ENCODE results near the gene SLC25A23. TPM values are rescaled to one million over a fixed set of nuclear protein-coding genes. Genes with fewer than 3 reads are reported as not detected.

The SLC25A23 gene
- total and polyA plus RNA-seq, 2 of the 4 experiments (the other 2 are of a cell fraction), result 7.0 to 7.6 TPM

DNA sequence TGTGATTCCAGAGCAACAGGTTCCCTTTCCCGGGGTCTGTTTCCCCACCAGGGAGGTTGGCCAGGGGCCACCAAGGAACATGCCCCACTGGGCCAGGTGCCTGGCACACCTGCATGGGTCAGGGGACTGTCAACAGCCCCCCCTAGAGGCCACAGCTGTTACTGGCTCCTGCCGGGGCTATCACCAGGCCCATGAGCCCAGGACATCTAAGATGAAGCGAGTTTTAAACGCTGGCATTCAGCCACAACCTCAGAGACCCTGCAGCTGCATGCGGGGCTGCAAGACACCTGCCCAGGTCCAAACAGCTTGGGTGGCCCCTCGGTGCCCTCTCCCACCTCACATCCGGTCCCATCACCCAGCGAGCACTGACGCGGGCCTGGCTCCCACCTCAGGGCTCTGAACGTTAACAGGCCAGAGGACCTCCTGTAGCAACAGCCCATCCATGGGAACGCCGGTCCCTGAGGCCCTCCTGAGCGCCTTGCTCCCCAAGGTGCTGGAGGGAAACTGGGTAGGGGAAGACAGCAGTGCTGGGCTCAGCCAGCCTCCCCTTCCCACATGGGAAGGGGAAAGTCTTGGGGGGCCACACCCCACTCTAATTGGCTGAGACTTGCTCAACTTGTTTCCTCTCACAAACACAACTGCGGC lies 47.0 kb downstream of the SLC25A23 start:
- Histone ChIP-seq H3K36me3 (ENCODE audit: control insufficient read depth, insufficient read depth, low read length) (peaks cover 42% of the 10 kb centered on the region), H3K23ac (ENCODE audit: low read depth, low read length) (no peak overlapping the region), H2AK9ac (replicated peaks; ENCODE audit: low read depth, low read length, poor library complexity) (no peak overlapping the region), H2BK120ac (ENCODE audit: low read depth, low read length) (no peak overlapping the region), H4K5ac (ENCODE audit: low read depth, low read length) (no peak overlapping the region), H3K9me1 (ENCODE audit: insufficient read depth, low read length) (no peaks in the 10 kb centered on the region; the same call in 1 of the 2 replicates), H2AFZ (replicated peaks; ENCODE audit: low read length, poor library complexity) (no peak overlapping the region), H2BK5ac (ENCODE audit: low read depth, low read length, poor library complexity, severe bottlenecking) (no peak overlapping the region), H4K91ac (ENCODE audit: insufficient read depth, low read depth, low read length) (no peak overlapping the region), H3K56ac (ENCODE audit: extremely low read depth, insufficient read depth, low read length) (no peak overlapping the region), H3K79me1 (ENCODE audit: low read depth in 1 of 2, low read length in 2 of 2) (peaks cover 0 to 5% of the 10 kb centered on the region in 2 experiments; a peak in 2 of 4 replicates), H3K27ac (ENCODE audit: insufficient read depth, low read length) (no peak overlapping the region), H3K27me3 (ENCODE audit: control insufficient read depth, insufficient read depth, low read length) (no peaks in the 10 kb centered on the region), H3K4me1 (ENCODE audit: control insufficient read depth, insufficient read depth, low read length) (no peaks in the 10 kb centered on the region), H4K8ac (ENCODE audit: low read depth in 2 of 2, low read length in 2 of 2) (no peak overlapping the region), H2BK15ac (ENCODE audit: low read depth, low read length) (no peak overlapping the region), H3K18ac (ENCODE audit: low read depth, low read length) (no peak overlapping the region), H3K4me3 (ENCODE audit: insufficient read depth, low read depth, low read length) (no peak overlapping the region), H3K4me2 (ENCODE audit: low read depth, low read length) (no peak overlapping the region), H2BK20ac (ENCODE audit: low read depth, low read length) (no peak overlapping the region), H3K14ac (replicated peaks; ENCODE audit: low read depth, low read length) (no peak overlapping the region), H2AK5ac (ENCODE audit: low read depth, low read length) (no peak overlapping the region), H3K9me3 (ENCODE audit: control insufficient read depth, insufficient read depth, low read length) (no peaks in the 10 kb centered on the region), H4K20me1 (ENCODE audit: insufficient read depth, low read length) (peaks cover 4% of the 10 kb centered on the region), H3K4ac (ENCODE audit: low read depth, low read length) (no peak overlapping the region), H3K9ac (ENCODE audit: low read depth, low read length) (no peak overlapping the region)
- WGBS, 2 experiments (ENCODE audit: extremely low coverage in 2 of 2, insufficient read length in 1 of 2), result 31% methylated on average over 2 of the region's 15 CpGs; no CpG with 5 or more reads in 1 of the 2 experiments
- in situ Hi-C loops (cut with MboI; ENCODE audit: low sequenced_read_pairs), result no loop called here
- ChIA-PET CTCF (no interaction called here), POLR2A (ENCODE audit: unreplicated experiment) (no interaction called here)
- intact Hi-C loops (cut with micrococcal nuclease), result loop anchor here (10.0 kb wide), 1 partner anchor 368 kb away; no protein-coding TSS in a partner anchor
- DNase-seq, result no peak
- TF ChIP-seq FOS (IDR thresholded peaks at IDR 0.05; ENCODE audit: low read depth, low read length) (no peak), MAFK (IDR thresholded peaks at IDR 0.05; ENCODE audit: low read depth, low read length) (no peak), MAZ (IDR thresholded peaks at IDR 0.05; ENCODE audit: borderline replicate concordance, low read depth, low read length) (no peak), MXI1 (IDR thresholded peaks at IDR 0.05; ENCODE audit: borderline replicate concordance, low read depth, low read length) (no peak), RFX5 (IDR thresholded peaks at IDR 0.05; ENCODE audit: low read depth, low read length) (no peak), POLR2A (IDR thresholded peaks at IDR 0.05; ENCODE audit: low read depth, low read length) (no peak), CHD1 (IDR thresholded peaks at IDR 0.05; ENCODE audit: low read depth, low read length) (no peak), NFE2L2 (IDR thresholded peaks at IDR 0.05; ENCODE audit: low read depth, low read length) (no peak), RAD21 (IDR thresholded peaks at IDR 0.05; ENCODE audit: low read length) (peak; percentile 34; the same call in 1 of the 2 replicates), RCOR1 (IDR thresholded peaks at IDR 0.05; ENCODE audit: insufficient replicate concordance, low read length) (no peak)
- TF ChIP-seq, protein P1, sequence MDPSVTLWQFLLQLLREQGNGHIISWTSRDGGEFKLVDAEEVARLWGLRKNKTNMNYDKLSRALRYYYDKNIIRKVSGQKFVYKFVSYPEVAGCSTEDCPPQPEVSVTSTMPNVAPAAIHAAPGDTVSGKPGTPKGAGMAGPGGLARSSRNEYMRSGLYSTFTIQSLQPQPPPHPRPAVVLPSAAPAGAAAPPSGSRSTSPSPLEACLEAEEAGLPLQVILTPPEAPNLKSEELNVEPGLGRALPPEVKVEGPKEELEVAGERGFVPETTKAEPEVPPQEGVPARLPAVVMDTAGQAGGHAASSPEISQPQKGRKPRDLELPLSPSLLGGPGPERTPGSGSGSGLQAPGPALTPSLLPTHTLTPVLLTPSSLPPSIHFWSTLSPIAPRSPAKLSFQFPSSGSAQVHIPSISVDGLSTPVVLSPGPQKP (IDR thresholded peaks at IDR 0.05; ENCODE audit: borderline replicate concordance, low read depth, low read length), result no peak
- TF ChIP-seq, protein P2, sequence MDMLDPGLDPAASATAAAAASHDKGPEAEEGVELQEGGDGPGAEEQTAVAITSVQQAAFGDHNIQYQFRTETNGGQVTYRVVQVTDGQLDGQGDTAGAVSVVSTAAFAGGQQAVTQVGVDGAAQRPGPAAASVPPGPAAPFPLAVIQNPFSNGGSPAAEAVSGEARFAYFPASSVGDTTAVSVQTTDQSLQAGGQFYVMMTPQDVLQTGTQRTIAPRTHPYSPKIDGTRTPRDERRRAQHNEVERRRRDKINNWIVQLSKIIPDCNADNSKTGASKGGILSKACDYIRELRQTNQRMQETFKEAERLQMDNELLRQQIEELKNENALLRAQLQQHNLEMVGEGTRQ (IDR thresholded peaks at IDR 0.05; ENCODE audit: low read depth, low read length), result no peak
- TF ChIP-seq, protein P3, sequence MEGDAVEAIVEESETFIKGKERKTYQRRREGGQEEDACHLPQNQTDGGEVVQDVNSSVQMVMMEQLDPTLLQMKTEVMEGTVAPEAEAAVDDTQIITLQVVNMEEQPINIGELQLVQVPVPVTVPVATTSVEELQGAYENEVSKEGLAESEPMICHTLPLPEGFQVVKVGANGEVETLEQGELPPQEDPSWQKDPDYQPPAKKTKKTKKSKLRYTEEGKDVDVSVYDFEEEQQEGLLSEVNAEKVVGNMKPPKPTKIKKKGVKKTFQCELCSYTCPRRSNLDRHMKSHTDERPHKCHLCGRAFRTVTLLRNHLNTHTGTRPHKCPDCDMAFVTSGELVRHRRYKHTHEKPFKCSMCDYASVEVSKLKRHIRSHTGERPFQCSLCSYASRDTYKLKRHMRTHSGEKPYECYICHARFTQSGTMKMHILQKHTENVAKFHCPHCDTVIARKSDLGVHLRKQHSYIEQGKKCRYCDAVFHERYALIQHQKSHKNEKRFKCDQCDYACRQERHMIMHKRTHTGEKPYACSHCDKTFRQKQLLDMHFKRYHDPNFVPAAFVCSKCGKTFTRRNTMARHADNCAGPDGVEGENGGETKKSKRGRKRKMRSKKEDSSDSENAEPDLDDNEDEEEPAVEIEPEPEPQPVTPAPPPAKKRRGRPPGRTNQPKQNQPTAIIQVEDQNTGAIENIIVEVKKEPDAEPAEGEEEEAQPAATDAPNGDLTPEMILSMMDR (conservative IDR thresholded peaks at IDR 0.05; ENCODE audit: low read depth, low read length), result peak; percentile 40; the same call in 1 of the 2 replicates
- dilution Hi-C loops (cut with HindIII; ENCODE audit: low sequenced_read_pairs, unreplicated experiment), result no loop called here
- ATAC-seq (ENCODE audit: low read depth), result peak; percentile 59; the same call in 1 of the 2 replicates
- BruUV-seq (replicated peaks), result no TSS peak
